ENCODE data around the gene TRMT10B.

DNA sequence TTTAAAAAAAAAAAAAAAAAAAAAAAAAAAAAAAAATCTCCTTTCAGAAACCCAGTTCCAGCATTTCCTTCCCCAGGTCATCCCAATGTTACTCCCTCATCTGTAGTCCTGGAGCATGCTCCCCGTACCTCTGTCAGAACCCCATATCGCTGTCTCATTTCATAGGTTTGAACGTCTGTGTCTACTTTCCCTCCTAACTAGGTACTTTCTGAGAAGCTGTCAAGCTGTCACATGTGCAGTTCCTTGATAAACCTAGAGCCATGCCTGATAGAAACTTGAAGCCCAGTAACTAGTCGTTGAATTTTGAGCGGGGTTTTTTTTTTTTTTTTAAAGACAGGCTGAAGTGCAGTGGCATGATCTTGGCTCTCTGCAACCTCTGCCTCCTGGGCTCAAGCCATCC, 15.7 kb downstream of the TRMT10B start:
- no peak for TF ChIP-seq EZH2phosphoT487 (IDR thresholded peaks at IDR 0.05; ENCODE audit: borderline replicate concordance, low read depth, low read length)
- TF ChIP-seq, protein P1, sequence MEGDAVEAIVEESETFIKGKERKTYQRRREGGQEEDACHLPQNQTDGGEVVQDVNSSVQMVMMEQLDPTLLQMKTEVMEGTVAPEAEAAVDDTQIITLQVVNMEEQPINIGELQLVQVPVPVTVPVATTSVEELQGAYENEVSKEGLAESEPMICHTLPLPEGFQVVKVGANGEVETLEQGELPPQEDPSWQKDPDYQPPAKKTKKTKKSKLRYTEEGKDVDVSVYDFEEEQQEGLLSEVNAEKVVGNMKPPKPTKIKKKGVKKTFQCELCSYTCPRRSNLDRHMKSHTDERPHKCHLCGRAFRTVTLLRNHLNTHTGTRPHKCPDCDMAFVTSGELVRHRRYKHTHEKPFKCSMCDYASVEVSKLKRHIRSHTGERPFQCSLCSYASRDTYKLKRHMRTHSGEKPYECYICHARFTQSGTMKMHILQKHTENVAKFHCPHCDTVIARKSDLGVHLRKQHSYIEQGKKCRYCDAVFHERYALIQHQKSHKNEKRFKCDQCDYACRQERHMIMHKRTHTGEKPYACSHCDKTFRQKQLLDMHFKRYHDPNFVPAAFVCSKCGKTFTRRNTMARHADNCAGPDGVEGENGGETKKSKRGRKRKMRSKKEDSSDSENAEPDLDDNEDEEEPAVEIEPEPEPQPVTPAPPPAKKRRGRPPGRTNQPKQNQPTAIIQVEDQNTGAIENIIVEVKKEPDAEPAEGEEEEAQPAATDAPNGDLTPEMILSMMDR (conservative IDR thresholded peaks at IDR 0.05; ENCODE audit: low read length) = no peak

Measured in OCI-LY7 (cell line).